Nephron (organoid): ENCODE results near the gene FOSL2.

ENCODE experiments used
- H3K27ac Mint-ChIP-seq, 3 experiments: 2 replicates each; pipeline ENCODE4 v1.8.0; 2020; ENCODE audit warnings: mixed read lengths in 3 of 3, mild to moderate bottlenecking in 2 of 3, moderate library complexity in 1 of 3
- H3K27me3 Mint-ChIP-seq: 2 replicates; pipeline ENCODE4 v1.8.0; 2021; ENCODE audit warnings: low read depth, mild to moderate bottlenecking, moderate library complexity, mixed read lengths
- H3K36me3 Mint-ChIP-seq: 2 replicates; pipeline ENCODE4 v1.8.0; 2020; ENCODE audit warnings: low read depth, mixed read lengths
- H3K4me1 Mint-ChIP-seq: 2 replicates; pipeline ENCODE4 v1.8.0; 2020; ENCODE audit warnings: mixed read lengths
- H3K4me3 Mint-ChIP-seq, 3 experiments: 2 replicates each; pipeline ENCODE4 v1.8.0; 2020; ENCODE audit warnings: mild to moderate bottlenecking in 3 of 3, mixed read lengths in 3 of 3, moderate library complexity in 2 of 3
- H3K9me3 Mint-ChIP-seq: 2 replicates; pipeline ENCODE4 v1.8.0; 2020; ENCODE audit warnings: mixed read lengths
- TF ChIP-seq, protein P1 (sequence below), 3 experiments: fragments of 200-600 bp; sonication (generic); IDR thresholded peaks; one replicate each; pipeline ENCODE4 v1.5.0; 2021; ENCODE audit warnings: antibody characterized with exemption in 3 of 3; ENCODE audit not compliant: unreplicated experiment in 3 of 3

FOSL2 gene

GRCh38 chr2:28449488-28450395, 57.1 kb downstream of the FOSL2 start:
- Mint-ChIP-seq H3K9me3 (no peaks in the 10 kb centered on the region), H3K27me3 (peaks cover 4% of the 10 kb centered on the region), H3K36me3 (no peaks in the 10 kb centered on the region), H3K4me3 (no peak overlapping the region), H3K4me1 (no peaks in the 10 kb centered on the region), H3K27ac (no peak overlapping the region)
- TF ChIP-seq, protein P1, sequence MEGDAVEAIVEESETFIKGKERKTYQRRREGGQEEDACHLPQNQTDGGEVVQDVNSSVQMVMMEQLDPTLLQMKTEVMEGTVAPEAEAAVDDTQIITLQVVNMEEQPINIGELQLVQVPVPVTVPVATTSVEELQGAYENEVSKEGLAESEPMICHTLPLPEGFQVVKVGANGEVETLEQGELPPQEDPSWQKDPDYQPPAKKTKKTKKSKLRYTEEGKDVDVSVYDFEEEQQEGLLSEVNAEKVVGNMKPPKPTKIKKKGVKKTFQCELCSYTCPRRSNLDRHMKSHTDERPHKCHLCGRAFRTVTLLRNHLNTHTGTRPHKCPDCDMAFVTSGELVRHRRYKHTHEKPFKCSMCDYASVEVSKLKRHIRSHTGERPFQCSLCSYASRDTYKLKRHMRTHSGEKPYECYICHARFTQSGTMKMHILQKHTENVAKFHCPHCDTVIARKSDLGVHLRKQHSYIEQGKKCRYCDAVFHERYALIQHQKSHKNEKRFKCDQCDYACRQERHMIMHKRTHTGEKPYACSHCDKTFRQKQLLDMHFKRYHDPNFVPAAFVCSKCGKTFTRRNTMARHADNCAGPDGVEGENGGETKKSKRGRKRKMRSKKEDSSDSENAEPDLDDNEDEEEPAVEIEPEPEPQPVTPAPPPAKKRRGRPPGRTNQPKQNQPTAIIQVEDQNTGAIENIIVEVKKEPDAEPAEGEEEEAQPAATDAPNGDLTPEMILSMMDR (IDR thresholded peaks at IDR 0.05; ENCODE audit: unreplicated experiment in 3 of 3), result no peak

- Mint-ChIP-seq H3K4me1 (no peaks in the 10 kb centered on the region), H3K4me3 (no peak overlapping the region), H3K27ac (no peak overlapping the region), H3K36me3 (no peaks in the 10 kb centered on the region), H3K9me3 (no peaks in the 10 kb centered on the region), H3K27me3 (peaks cover 7% of the 10 kb centered on the region)
- TF ChIP-seq, protein P1 (IDR thresholded peaks at IDR 0.05; ENCODE audit: unreplicated experiment in 3 of 3), result no peak
These were observed 58.4 kb downstream of the FOSL2 start for GRCh38 chr2:28450901-28451565.

- Mint-ChIP-seq H3K4me3 (no peak overlapping the region), H3K36me3 (no peaks in the 10 kb centered on the region), H3K27me3 (peaks cover 14% of the 10 kb centered on the region), H3K27ac (no peak overlapping the region), H3K4me1 (no peaks in the 10 kb centered on the region), H3K9me3 (no peaks in the 10 kb centered on the region)
- TF ChIP-seq, protein P1 (IDR thresholded peaks at IDR 0.05; ENCODE audit: unreplicated experiment in 3 of 3), result no peak
These were observed 59.3 kb downstream of the FOSL2 start for GRCh38 chr2:28451793-28452533.

GRCh38 chr2:28452534-28453081, 60.0 kb downstream of the FOSL2 start:
- Mint-ChIP-seq H3K27me3 (peaks cover 14% of the 10 kb centered on the region), H3K4me3 (no peak overlapping the region), H3K36me3 (no peaks in the 10 kb centered on the region), H3K4me1 (no peaks in the 10 kb centered on the region), H3K9me3 (no peaks in the 10 kb centered on the region), H3K27ac (no peak overlapping the region)
- TF ChIP-seq, protein P1 (IDR thresholded peaks at IDR 0.05; ENCODE audit: unreplicated experiment in 3 of 3), result peak; percentile 65 to 74 (median 72)

DNA sequence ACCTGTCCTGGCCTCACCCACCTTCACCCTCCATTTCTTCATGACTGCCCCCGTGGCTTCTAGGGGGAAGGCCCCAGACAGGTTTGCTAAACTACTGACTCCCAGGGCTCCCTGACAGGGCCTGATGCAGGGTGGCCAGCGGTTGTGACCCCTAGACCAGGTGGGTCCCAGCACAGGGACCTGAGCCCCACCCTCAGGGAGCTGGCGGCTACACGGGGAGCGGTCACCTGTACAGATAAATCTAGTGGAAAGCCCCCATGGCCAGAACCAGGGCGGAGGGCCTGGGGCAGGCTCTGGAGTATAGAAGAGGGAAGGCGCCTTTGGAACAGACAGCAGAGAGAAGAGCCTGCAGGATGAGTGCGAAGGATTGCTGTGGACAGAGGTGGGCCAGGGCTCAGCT, 60.7 kb downstream of the FOSL2 start:
- H3K36me3 Mint-ChIP-seq, result no peaks in the 10 kb centered on the region
- H3K4me1 Mint-ChIP-seq, result no peaks in the 10 kb centered on the region
- no peak overlapping the region for H3K4me3 Mint-ChIP-seq
- TF ChIP-seq, protein P1 (IDR thresholded peaks at IDR 0.05; ENCODE audit: unreplicated experiment in 3 of 3), result no peak
- H3K27me3 Mint-ChIP-seq, result peaks cover 14% of the 10 kb centered on the region
- H3K9me3 Mint-ChIP-seq, result no peaks in the 10 kb centered on the region
- H3K27ac Mint-ChIP-seq, result no peak overlapping the region
